HCT116 (cell line): ENCODE measurements around the gene PDK2. TPM values are rescaled to one million over a fixed set of nuclear protein-coding genes. Genes with fewer than 3 reads are reported as not detected.

Experiments
- ATAC-seq: fragments of 200-7000 bp; cut with Tn5 transposase; 2 replicates; pipeline ENCODE4 v1.9.1; 2020; ENCODE audit warnings: mild to moderate bottlenecking, moderate library complexity
- BruUV-seq: library from RNA; stranded (reverse); fragments of 400-500 nt; replicated peaks from 2 replicates; lab custom pipeline; 2021; lab: Mats Ljungman, UMichigan
- CTCF ChIA-PET: fragments of 300-600 bp; sonication (Branson Sonifier 250); formaldehyde crosslinking; loops from one replicate; lab custom pipeline; 2021; ENCODE audit warnings: antibody characterized with exemption; lab: Charles Lee
- POLR2A ChIA-PET: fragments of 300-600, 350-600 bp; sonication (Branson Sonifier 250); formaldehyde crosslinking; loops from one replicate; lab custom pipeline; 2021; ENCODE audit warnings: antibody characterized with exemption; lab: Charles Lee
- RAD21 ChIA-PET, 2 experiments: fragments of 300-600 bp; sonication (Branson Sonifier 250); formaldehyde crosslinking; loops; one replicate each; lab custom pipeline; 2023; ENCODE audit warnings: low total read pairs in 2 of 2; ENCODE audit not compliant: uncharacterized antibody in 2 of 2, unreplicated experiment in 2 of 2, low non-redundant PET in 1 of 2; lab: Charles Lee
- DNase-seq: peaks from one replicate; pipeline ENCODE4 v3.0.0-alpha.2; 2010; ENCODE audit warnings: low read depth, low spot score
- H2AFZ ChIP-seq: fragments of 200-600 bp; shearing (Covaris generic), sonication (generic); 2 replicates; pipeline ENCODE4 v1.6.1; 2017; ENCODE audit warnings: low read depth, mixed run types, mixed read lengths, antibody characterized with exemption, low read length; ENCODE audit not compliant: poor library complexity, severe bottlenecking
- H3K27ac ChIP-seq: 2 replicates; pipeline ENCODE4 v1.5.1; 2012; ENCODE audit warnings: low read depth, low read length
- H3K27me3 ChIP-seq: fragments of 200-600 bp; sonication (generic); 2 replicates; pipeline ENCODE4 v1.6.1; 2016; ENCODE audit warnings: mixed run types, low read length, mixed read lengths; ENCODE audit not compliant: insufficient read depth
- H3K36me3 ChIP-seq, 2 experiments: fragments of 200-500 bp in 1 of 2; fragments of 200-600 bp in 1 of 2; sonication (Bioruptor generic) in 1 of 2; sonication (generic) in 1 of 2; 2 replicates each; pipeline versions ENCODE4 v1.5.1 to v1.6.1; 2014 to 2016; ENCODE audit warnings: low read length in 2 of 2, inconsistent platforms in 1 of 2, mixed read lengths in 1 of 2, mixed run types in 1 of 2; ENCODE audit not compliant: insufficient read depth in 2 of 2, control insufficient read depth in 1 of 2
- H3K4me1 ChIP-seq, 2 experiments: fragments of 200-600 bp in 1 of 2; sonication (generic) in 1 of 2; 2 replicates each; pipeline versions ENCODE4 v1.5.1 to v1.6.1; 2012 to 2017; ENCODE audit warnings: low read length in 2 of 2, inconsistent platforms in 1 of 2, mild to moderate bottlenecking in 1 of 2, mixed read lengths in 1 of 2, mixed run types in 1 of 2, moderate library complexity in 1 of 2; ENCODE audit not compliant: insufficient read depth in 2 of 2, control insufficient read depth in 1 of 2
- H3K4me2 ChIP-seq: fragments of 200-600 bp; sonication (generic); 2 replicates; pipeline ENCODE4 v1.6.1; 2017; ENCODE audit warnings: mixed run types, low read length, mixed read lengths
- H3K4me3 ChIP-seq, 2 experiments: fragments of 200-600 bp in 1 of 2; sonication (generic) in 1 of 2; replicated peaks in 1 of 2; 2 replicates each; pipeline ENCODE4 v1.5.1; 2011 to 2016; ENCODE audit warnings: low read length in 2 of 2, control low read depth in 1 of 2, low read depth in 1 of 2, mild to moderate bottlenecking in 1 of 2, mixed read lengths in 1 of 2, mixed run types in 1 of 2
- H3K79me2 ChIP-seq: fragments of 200-600 bp; sonication (generic); 2 replicates; pipeline ENCODE4 v1.6.1; 2017; ENCODE audit warnings: mild to moderate bottlenecking, mixed run types, low read length, moderate library complexity, mixed read lengths; ENCODE audit not compliant: insufficient read depth
- H3K9ac ChIP-seq: fragments of 200-600 bp; sonication (generic); 2 replicates; pipeline ENCODE4 v1.6.1; 2016; ENCODE audit warnings: low read length, mixed read lengths
- H3K9me2 ChIP-seq: fragments of 200-600 bp; sonication (generic), shearing (Covaris generic); 2 replicates; pipeline ENCODE4 v1.6.1; 2017; ENCODE audit warnings: mixed run types, mild to moderate bottlenecking, moderate library complexity; ENCODE audit not compliant: insufficient read depth
- H3K9me3 ChIP-seq, 2 experiments: fragments of 200-500 bp in 1 of 2; fragments of 200-600 bp in 1 of 2; sonication (Bioruptor generic) in 1 of 2; sonication (generic) in 1 of 2; 2 replicates each; pipeline ENCODE4 v1.6.1; 2014 to 2017; ENCODE audit warnings: low read length in 2 of 2, mixed read lengths in 2 of 2, inconsistent platforms in 1 of 2, low read depth in 1 of 2, mild to moderate bottlenecking in 1 of 2, mixed run types in 1 of 2, moderate library complexity in 1 of 2; ENCODE audit not compliant: control insufficient read depth in 1 of 2, insufficient read depth in 1 of 2
- H4K20me1 ChIP-seq: fragments of 200-600 bp; sonication (generic), shearing (Covaris generic); 2 replicates; pipeline ENCODE4 v1.6.1; 2017; ENCODE audit warnings: mixed run types, mild to moderate bottlenecking, moderate library complexity; ENCODE audit not compliant: insufficient read depth
- ATF3 ChIP-seq: IDR thresholded peaks from 2 replicates; pipeline ENCODE4 v1.6.1; 2012
- CBX3 ChIP-seq: IDR thresholded peaks from 2 replicates; pipeline ENCODE4 v1.6.1; 2012; ENCODE audit warnings: low read depth
- CEBPB ChIP-seq: IDR thresholded peaks from 2 replicates; pipeline ENCODE4 v1.6.1; 2012; ENCODE audit warnings: low read depth
- EGR1 ChIP-seq: IDR thresholded peaks from 2 replicates; pipeline ENCODE4 v1.6.1; 2012; ENCODE audit warnings: low read depth
- ELF1 ChIP-seq: IDR thresholded peaks from 2 replicates; pipeline ENCODE4 v1.6.1; 2012; ENCODE audit warnings: low read depth, borderline replicate concordance
- EZH2 ChIP-seq: fragments of 200-600 bp; sonication (generic); IDR thresholded peaks from 2 replicates; pipeline ENCODE4 v1.6.1; 2017; ENCODE audit warnings: antibody characterized with exemption, mixed run types
- EZH2phosphoT487 ChIP-seq: fragments of 200-600 bp; IDR thresholded peaks from 2 replicates; pipeline ENCODE4 v1.6.1; 2018; ENCODE audit warnings: antibody characterized with exemption, borderline replicate concordance
- JUND ChIP-seq: IDR thresholded peaks from 2 replicates; pipeline ENCODE4 v1.6.1; 2012
- MAX ChIP-seq: IDR thresholded peaks from 2 replicates; pipeline ENCODE4 v1.6.1; 2012
- POLR2A ChIP-seq: IDR thresholded peaks from 2 replicates; pipeline ENCODE4 v1.7.0; 2011; ENCODE audit warnings: borderline replicate concordance; ENCODE audit not compliant: insufficient read depth, insufficient read length; ENCODE audit errors: extremely low read depth
- POLR2AphosphoS5 ChIP-seq: IDR thresholded peaks from 2 replicates; pipeline ENCODE4 v1.6.1; 2011; ENCODE audit warnings: mild to moderate bottlenecking, low read depth, low read length, moderate library complexity
- SP1 ChIP-seq: IDR thresholded peaks from 2 replicates; pipeline ENCODE4 v1.6.1; 2012; ENCODE audit warnings: low read depth
- SRF ChIP-seq: IDR thresholded peaks from 2 replicates; pipeline ENCODE4 v1.6.1; 2012; ENCODE audit warnings: low read depth
- TCF7L2 ChIP-seq: IDR thresholded peaks from 2 replicates; pipeline ENCODE4 v1.7.0; 2011; ENCODE audit warnings: borderline replicate concordance, inconsistent platforms; ENCODE audit not compliant: insufficient read depth, insufficient read length; ENCODE audit errors: extremely low read depth
- YY1 ChIP-seq: IDR thresholded peaks from 2 replicates; pipeline ENCODE4 v1.6.1; 2011; ENCODE audit warnings: low read length, low read depth, moderate library complexity, mild to moderate bottlenecking; ENCODE audit not compliant: insufficient replicate concordance; ENCODE audit errors: extremely low read depth
- ZBTB33 ChIP-seq: IDR thresholded peaks from 2 replicates; pipeline ENCODE4 v1.6.1; 2011; ENCODE audit warnings: mild to moderate bottlenecking, low read length, moderate library complexity; ENCODE audit not compliant: insufficient replicate concordance; ENCODE audit errors: extremely low read depth
- ZFX ChIP-seq: fragments of 450-650 bp; IDR thresholded peaks from 2 replicates; pipeline ENCODE4 v1.6.1; 2017
- ZNF274 ChIP-seq: fragments of 200-500 bp; sonication (Bioruptor generic); IDR thresholded peaks from 2 replicates; pipeline ENCODE4 v1.6.1; 2014; ENCODE audit warnings: mild to moderate bottlenecking, low read depth, low read length, inconsistent platforms
- intact Hi-C: fragments of 100-400 bp; cut with micrococcal nuclease; formaldehyde crosslinking; loops from 2 replicates; pipeline ENCODE4 v1.10.0; 2022
- total RNA-seq: library from RNA; stranded (reverse); gene quantifications from one replicate; pipeline ENCODE4 v1.2.1, GENCODE V29; 2021; ENCODE audit not compliant: unreplicated experiment

The PDK2 gene
- total RNA-seq, 1 experiment from 2014 or later: 39.1 TPM

GRCh38 chr17:50072925-50073324 is 22.2 kb upstream of the PDK2 start:
- CTCF ChIA-PET: interaction anchor here (0.8 to 1.1 kb wide), 3 partner anchors 14 to 46 kb away, joined by 3 to 5 read pairs (median 3); no protein-coding TSS in a partner anchor
- Histone ChIP-seq H3K9me2 (no peaks in the 10 kb centered on the region), H3K27me3 (no peaks in the 10 kb centered on the region), H3K4me3 (no peak overlapping the region), H3K9ac (no peak overlapping the region), H3K36me3 (peaks cover 82 to 91% of the 10 kb centered on the region in 2 experiments), H3K4me2 (no peak overlapping the region), H3K9me3 (no peaks in the 10 kb centered on the region), H3K79me2 (peaks cover 58% of the 10 kb centered on the region; the same call in 1 of the 2 replicates), H3K4me1 (peaks cover 0 to 3% of the 10 kb centered on the region in 2 experiments; a peak in 1 of 4 replicates), H3K27ac (no peak overlapping the region), H4K20me1 (no peaks in the 10 kb centered on the region), H2AFZ (no peak overlapping the region)
- TSS peak; percentile 28 for BruUV-seq
- POLR2A ChIA-PET: interaction anchor here (0.8 to 2.1 kb wide), 5 partner anchors 8 to 46 kb away, joined by 3 to 8 read pairs (median 5); partner anchors contain the start of gene ITGA3
- TF ChIP-seq POLR2AphosphoS5 (no peak; the same call in 1 of the 2 replicates), ATF3 (no peak), ZFX (0 out of 2 replicates have a peak, but pooled peaks have one; percentile 3)
- RAD21 ChIA-PET: no interaction called here
- ATAC-seq (no peak), DNase-seq (no peak)
- intact Hi-C loops: no loop called here

GRCh38 chr17:50074227-50074626 is 20.9 kb upstream of the PDK2 start:
- POLR2A ChIA-PET: interaction anchor here (1.0 to 2.1 kb wide), 5 partner anchors 10 to 18 kb away, joined by 3 to 8 read pairs (median 5); partner anchors contain the start of gene ITGA3
- RAD21 ChIA-PET: no interaction called here
- Histone ChIP-seq H3K4me2 (no peak overlapping the region), H4K20me1 (peaks cover 2% of the 10 kb centered on the region; the same call in 1 of the 2 replicates), H2AFZ (no peak overlapping the region), H3K9ac (no peak overlapping the region), H3K9me3 (no peaks in the 10 kb centered on the region), H3K9me2 (no peaks in the 10 kb centered on the region), H3K27me3 (no peaks in the 10 kb centered on the region), H3K36me3 (peaks cover 90 to 94% of the 10 kb centered on the region in 2 experiments), H3K4me3 (no peak overlapping the region), H3K79me2 (peaks cover 61% of the 10 kb centered on the region; the same call in 1 of the 2 replicates), H3K27ac (no peak overlapping the region), H3K4me1 (peaks cover 2 to 13% of the 10 kb centered on the region in 2 experiments; a peak in 2 of 4 replicates)
- no peak for ATAC-seq
- CTCF ChIA-PET: no interaction called here
- no peak for DNase-seq
- intact Hi-C loops: no loop called here
- no TSS peak for BruUV-seq
- TF ChIP-seq POLR2AphosphoS5: no peak
- no peak for TF ChIP-seq CBX3
- TF ChIP-seq JUND: no peak
- no peak for TF ChIP-seq ZFX
- TF ChIP-seq EZH2: no peak
- no peak for TF ChIP-seq EZH2phosphoT487
- TF ChIP-seq EGR1: no peak
- no peak for TF ChIP-seq SRF
- no peak for TF ChIP-seq POLR2A
- no peak for TF ChIP-seq SP1
- TF ChIP-seq ELF1: no peak
- no peak for TF ChIP-seq TCF7L2
- TF ChIP-seq CEBPB: no peak
- no peak for TF ChIP-seq ZNF274
- no peak for TF ChIP-seq MAX
- no peak for TF ChIP-seq YY1
- TF ChIP-seq ZBTB33: no peak
